OCI-LY3 (cell line): ENCODE data around the gene SERPINE2.

Experiments
- CTCF ChIP-seq: fragments of 200-600, 300-600 bp; sonication (generic); IDR thresholded peaks from 2 replicates; pipeline ENCODE4 v1.5.1; 2014; ENCODE audit warnings: antibody characterized with exemption, low read length, low read depth
- EZH2phosphoT487 ChIP-seq: fragments of 200-600 bp; shearing (Covaris generic); IDR thresholded peaks from 2 replicates; pipeline ENCODE4 v1.6.1; 2018; ENCODE audit warnings: antibody characterized with exemption, mixed run types, low read depth

DNA sequence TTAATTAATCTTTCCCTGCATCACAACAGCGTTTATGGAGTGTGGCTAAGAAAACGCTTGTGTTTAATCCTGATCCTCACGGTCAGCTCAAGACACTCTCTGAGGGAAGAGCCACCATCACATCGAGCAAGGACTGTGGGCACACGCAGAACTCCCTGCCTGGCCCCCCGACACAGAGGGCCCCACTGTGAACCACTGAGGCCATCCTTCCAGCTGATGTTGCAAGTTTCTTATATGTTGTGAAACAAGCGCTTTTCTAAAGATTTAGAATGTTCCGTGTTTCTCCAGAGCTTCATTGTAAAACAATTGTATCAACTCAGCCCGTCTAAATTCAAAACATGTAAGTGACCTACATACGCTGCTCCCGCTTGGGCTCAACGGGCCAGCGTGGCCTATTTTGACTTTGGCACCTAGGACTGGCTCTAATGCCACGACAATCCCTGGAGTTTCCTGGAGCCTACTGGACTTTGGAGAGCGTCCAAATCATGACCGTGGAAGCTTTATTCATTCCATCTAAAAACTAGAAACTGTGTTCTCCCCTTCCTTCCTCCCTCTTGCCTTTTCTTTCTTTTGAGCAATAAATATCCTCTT, 34.9 kb downstream of the SERPINE2 start:
- no peak for TF ChIP-seq CTCF
- TF ChIP-seq EZH2phosphoT487: no peak
